Amniotic stem cell (primary cell): ENCODE results near the gene EGFL6.
A peak's percentile ranks its signal among the peaks of the same experiment; 100 is the strongest.
"Not testable (repeated sequence)": the region's sequence is repeated elsewhere in the genome, so short reads cannot be mapped to it uniquely, and the experiment has no call there.

ENCODE experiments used
- DNase-seq: peaks from one replicate; lab custom pipeline; 2025; lab: John Stamatoyannopoulos, UW

EGFL6 gene

DNA sequence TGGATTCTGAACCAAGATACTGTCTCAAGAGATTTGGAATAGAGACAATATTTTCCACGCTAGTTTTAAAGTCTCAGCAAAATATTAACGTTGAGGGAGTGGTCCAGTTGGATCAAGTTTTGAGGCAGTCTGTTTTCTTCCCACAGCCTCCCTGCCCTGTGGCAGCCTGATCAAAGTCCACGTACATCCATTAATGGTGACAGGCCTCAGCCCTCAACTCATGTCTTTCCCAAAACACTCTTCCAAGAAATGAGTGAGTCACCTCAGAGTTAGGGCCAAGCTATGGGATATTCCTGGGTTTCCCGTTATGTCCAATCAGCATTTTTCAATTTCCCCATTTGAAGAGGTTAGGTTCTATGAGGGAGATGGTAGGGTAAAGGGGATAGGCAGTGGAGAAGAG, 28.5 kb downstream of the EGFL6 start:
- no peak for DNase-seq

DNA sequence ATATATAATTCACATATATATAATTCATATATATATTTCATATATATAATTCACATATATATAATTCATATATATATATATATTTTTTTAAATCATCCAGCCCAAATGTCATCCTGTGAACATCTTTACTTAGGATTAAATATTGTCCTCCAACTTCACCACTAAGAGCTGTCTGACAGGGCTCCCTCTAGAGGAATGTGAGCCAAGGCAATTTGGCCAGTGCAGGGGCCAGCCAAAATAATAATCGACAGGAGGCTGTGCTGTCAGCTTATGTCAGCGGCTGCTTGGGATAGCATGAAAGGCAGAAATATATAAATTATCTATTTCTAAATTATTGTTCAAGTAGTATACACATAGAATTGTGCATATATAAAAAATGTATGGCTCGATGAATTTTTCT, 29.5 kb downstream of the EGFL6 start:
- DNase-seq: no peak

DNA sequence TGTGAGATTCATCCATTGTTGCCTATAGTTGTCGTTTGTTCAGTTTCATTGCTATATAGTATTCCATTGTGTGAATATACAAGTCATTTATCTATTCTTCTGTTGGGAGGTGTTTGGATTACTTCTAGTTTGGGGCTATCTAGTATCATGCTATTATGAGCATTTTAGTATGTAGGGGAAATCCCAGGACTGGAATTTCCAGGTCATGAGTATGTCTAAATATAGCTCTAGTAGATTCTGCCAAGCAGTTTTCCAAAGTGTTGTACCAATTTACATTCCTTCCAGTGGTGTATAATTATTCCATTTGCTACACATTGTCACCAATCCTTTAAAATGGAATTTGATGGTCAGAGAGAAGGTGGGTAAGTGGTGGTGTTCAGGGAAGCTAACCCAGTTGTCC, 30.1 kb downstream of the EGFL6 start:
- no peak for DNase-seq

DNA sequence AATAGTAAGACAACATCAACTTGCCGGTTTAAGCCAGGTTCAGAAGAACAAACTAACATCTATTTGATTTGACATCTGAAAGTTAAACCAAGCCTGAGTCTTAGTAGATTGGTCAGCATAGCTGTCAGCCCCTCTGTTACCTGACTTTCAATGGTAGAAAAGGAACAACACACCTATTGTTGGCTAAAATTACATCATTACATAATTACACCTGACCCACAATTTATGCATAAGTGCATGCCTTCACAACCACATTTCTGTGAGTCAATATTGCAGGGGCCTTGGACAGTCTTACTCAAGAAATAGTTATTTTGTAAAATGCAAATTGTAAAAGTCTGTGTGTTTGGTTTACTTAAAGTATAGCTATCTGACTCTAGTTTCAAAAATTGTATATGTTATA, 36.2 kb downstream of the EGFL6 start:
- no peak for DNase-seq

DNA sequence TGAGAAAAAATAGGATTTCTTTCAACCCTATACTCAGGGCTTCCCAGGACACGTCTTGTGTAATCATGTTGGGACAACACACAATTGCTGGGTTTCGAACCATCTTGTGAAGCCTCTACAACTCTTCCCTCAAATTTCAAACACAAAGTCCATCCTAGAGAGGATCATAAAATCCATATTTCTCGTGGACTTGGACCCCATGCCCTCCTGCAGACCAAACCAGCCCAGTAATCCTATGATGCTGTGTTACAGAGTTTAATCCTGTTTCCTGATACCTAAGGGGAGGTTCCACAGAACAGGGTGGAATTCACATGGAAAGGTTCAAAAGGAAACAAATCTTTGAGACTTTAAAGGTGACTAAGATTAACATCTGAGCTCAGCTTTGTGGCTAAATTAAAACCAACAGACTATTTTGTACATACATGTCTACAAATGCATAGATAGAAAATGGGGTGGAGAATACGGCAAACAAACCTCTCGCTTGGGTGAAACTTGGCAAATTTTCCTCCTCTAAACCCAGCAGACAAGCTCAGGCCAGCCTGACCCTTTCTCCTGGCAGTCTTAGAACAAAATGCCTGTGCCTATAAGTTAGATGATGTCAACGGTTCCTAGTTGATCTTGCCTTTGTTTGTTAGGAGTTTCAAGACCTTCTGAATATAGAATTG, 38.1 kb downstream of the EGFL6 start:
- DNase-seq: no peak

DNA sequence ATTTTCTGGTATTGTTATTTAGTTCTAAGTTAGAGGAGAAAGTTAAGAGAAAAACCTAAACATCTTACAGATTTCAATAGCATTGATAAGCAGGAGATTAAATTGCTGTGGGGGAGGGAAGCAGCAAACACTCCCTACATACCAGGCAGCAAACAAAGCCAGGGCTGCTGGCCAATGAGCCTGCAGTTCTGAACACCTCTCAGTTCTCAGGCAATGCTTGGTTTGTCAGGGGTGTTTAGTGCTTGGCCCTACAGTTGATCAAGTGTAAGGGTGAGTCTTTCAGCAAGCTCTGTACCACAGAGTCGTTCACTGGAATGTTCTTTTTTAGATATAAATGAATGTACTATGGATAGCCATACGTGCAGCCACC, 38.6 kb downstream of the EGFL6 start:
- DNase-seq: no peak

DNA sequence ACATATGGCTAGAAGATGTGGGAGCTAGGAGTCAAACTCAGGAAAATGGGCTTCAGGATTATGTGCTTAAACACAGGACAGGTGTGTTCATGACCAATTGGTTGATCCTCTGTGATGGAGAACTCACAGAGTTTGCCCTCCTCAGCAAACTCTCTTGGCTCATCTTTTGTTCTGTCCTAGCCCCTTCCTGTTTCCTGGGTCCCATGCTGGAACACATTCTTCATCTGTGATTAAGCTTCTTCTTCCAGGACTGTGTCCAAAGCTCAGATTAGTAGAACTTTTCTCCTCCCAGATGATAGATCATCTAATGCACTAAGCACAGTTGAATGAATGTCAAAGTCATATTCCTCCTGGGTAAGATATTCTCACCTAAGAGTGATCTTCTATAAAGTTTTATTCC, 44.8 kb downstream of the EGFL6 start:
- no peak for DNase-seq

DNA sequence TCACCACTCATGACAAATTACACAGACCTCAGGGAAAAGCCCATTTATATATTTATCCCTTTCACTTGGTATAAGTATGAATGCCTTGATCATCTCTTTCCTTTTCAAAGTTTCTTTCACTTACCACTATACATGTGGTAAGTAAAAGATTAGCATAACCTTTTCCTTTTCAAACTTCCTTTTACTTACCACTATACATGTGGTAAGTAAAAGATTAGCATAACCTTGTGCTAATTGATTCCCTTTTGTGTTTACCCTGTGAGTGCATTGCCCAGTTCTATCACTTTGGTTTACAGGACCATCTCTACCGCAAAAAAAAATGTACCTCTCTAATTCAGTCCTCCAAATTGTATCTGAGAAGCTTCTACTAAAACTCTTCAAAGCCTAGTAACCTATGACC, 50.8 kb downstream of the EGFL6 start:
- no peak for DNase-seq

DNA sequence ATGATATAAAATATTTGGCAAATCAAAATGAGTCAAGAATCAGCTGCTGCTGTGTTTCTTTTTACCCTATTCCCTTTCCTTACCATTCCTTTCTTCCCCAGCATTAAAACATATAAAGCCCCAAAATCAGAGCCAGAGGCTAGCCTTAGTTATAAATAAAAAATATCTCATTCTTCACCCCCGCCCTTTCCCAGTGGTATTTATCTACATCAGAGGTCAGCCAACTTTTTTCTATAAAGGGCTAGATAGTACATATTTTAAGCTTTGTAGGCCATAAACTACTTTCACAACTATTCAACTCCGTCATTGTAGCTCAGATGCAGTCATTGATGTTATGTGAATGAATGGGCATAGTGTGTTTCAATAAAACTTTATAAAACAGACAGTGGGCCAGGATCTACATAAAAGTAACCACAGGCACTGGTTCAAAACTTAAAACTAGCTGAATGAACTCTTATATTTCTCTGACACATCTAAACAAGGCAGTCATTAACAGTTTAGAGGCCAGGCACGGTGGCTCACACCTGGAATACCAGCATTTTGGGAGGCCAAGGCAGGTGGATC, 53.1 kb downstream of the EGFL6 start:
- no peak for DNase-seq

DNA sequence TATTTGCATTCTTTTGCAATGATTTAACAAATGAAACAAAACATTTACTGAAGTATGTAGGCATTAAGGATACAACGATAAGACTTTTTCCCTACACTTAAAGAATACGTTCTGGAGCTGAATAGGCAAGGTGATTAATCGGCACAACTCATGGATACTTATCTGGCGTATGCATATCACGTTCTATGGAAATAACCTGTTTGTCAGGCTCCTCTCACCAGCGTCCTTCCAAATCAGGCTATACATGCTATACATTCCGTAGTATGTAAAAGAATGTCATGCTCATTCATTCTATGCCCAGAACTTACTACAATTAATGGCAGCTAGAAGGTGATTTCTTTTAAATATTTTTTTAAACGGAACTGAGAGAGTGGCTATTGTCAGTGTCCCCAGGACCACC, 57.9 kb downstream of the EGFL6 start:
- no peak for DNase-seq

DNA sequence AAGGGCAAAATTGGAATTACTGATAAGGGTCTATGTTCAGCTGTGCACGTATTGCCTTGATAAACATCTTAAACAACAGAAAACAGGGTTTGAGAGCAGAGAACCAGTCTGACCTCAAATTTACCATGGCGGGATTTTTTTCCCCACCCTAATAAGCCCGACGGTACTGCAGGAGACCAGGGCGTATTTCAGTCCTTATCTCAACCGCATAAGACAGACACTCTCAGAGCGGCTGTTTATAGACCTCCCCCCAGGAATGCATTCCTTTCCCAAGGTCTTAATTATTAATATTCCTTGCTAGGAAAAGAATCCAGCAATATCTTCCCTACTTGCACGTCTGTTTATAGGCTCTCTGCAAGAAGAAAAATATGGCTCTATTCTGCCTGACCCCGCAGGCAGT, 67.8 kb downstream of the EGFL6 start:
- DNase-seq: not testable (repeated sequence)

DNA sequence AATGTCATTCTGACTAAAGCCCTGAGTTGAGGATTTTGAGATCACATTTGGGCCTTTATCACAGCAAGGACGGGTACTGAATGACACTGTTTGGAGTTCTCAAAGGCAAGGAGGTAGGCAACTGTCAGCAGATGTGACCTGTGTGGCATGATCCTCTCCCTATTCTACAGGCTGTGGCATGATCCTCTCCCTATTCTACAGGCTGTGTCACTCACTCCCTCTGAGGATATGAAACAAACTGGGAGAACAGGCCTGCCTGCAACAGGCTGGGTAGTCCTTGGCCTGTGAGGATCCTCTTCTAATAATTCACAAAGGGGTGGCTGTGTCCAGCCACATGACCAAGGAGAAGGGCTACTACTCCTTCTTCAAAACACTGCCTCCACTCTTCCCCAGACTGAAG, 68.6 kb downstream of the EGFL6 start:
- DNase-seq: no peak

DNA sequence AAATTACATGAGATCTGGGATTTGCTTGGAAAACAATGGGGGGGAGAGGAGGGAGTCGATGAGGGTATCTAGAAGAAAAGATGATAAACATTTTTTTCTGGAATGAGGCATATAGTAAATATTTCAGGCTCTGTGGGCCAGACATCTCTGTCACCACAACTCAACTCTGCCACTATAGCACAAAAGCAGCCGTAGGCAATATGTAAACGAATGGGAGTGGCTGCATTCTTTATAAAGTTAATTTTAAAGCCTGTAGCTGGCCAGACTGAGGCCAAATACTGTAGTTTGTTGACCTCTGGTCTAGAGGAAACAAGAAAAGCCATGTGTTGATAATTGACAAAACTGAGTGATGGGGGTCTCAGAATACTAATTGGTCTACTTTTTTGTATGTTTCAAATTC, 69.4 kb downstream of the EGFL6 start:
- no peak for DNase-seq

DNA sequence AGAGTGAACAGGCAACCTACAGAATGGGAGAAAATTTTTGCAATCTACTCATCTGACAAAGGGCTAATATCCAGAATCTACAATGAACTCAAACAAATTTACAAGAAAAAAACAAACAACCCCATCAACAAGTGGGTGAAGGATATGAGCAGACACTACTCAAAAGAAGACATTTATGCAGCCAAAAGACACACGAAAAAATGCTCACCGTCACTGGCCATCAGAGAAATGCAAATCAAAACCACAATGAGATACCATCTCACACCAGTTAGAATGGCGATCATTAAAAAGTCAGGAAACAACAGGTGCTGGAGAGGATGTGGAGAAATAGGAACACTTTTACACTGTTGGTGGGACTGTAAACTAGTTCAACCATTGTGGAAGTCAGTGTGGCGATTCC, 72.3 kb downstream of the EGFL6 start:
- DNase-seq: not testable (repeated sequence)

DNA sequence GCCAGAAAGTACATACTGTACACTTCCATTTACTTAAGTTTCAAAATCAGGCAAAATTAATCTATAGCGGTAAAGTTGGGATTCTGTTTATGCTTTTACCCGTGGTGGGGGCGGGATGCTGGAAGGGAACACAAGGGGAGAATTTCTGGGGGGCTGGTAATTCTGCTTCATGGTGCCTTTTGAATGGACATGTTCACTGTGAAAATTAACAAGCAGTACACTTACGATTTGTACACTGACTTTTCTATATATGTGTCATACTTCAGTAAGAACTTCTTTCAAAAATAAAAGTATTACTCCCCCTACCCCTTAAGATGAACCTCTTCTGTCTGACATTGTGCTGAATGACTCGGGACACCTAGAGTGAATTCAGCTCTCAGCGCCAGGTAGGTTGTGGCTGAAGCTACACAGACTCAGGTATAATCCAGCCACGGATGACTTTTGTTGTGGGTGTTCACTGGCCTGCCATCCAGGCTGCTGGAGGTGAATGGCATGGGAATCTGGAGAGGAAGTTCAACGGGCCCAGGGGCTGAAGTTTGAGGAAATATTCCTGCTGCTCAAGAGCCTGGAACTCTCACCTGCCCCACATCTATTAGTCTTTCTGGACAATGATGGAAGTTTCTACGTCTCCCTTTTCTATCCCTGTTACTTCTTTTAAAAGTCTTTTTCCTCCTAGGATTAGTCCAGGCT, 76.2 kb downstream of the EGFL6 start:
- no peak for DNase-seq

DNA sequence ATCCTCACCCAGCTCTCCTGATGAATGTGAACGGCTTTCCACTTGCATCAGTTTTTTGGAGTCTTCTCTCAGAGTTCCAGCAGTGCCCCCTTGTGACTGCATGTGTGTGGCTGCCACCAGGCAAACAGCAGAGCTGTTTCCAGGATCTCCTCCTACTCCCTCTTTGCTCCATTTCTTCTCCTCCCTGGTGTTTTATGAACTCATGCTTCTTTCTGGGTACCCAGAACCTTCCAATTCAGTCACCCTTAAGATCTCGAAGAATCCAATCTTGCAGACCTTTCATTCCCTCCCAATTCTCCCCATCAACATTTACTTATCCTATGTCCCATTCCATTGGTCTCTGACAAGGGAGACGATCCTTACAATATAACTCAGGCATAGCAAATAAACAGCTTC, 76.8 kb downstream of the EGFL6 start:
- DNase-seq: peak; percentile 65

DNA sequence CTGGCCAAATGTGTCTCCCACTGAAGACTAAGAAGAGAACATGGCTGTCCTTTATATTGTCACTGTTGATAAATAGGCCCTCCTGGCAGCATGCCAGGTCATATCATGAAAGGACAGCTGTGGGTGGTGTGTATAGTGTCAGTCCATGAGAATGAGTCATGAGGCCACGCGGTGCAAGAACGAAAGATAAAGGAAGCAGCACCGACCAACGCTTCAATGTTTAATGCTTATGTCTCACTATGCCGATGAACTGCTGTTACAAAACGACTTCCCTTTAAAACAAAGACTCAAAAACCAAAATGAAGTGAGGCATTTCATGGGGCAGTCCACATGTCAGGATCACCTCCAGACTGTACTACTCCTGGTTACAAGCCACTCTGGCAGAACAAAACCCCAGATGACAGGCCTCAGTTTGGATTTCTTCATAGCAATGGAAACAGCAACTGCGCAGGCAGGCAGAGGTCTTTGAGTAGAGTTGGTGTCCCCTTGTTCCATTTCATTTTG, 78.4 kb downstream of the EGFL6 start:
- no peak for DNase-seq

DNA sequence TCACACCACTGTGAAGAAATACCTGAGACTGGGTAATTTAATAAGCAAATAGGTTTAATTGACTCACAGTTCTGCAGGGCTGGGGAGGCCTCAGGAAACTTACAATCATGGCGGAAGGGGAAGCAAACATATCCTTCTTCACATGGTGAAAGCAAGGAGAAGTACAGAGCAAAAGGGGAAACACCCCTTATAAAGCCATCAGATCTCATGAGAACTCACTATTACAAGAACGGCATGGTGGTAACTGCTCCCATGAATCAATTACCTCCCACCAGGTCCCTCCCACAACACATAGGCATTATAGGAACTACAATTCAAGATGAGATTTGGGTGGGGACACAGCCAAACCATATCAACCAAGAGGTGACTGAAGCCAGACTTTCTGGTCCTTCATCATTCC, 78.9 kb downstream of the EGFL6 start:
- DNase-seq: not testable (repeated sequence)

DNA sequence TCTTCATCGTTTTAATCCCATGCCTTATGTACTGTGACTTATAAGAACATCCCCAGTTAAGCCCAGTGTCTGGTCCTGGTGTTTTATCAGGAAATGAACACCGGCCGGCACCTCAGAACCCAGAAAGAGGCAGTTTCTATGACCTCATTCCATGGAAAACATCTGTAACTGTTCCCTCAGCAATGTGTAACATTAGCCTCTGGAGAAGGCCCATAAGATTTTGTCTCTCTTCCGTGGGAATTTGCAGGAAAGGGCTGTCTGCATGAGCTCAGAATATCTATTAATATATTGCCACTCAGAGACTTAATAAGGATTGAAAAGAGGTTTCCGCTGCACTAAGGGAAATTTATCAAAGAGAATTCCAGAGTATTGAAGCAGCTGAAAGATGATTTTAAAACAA, 80.4 kb downstream of the EGFL6 start:
- DNase-seq: no peak

DNA sequence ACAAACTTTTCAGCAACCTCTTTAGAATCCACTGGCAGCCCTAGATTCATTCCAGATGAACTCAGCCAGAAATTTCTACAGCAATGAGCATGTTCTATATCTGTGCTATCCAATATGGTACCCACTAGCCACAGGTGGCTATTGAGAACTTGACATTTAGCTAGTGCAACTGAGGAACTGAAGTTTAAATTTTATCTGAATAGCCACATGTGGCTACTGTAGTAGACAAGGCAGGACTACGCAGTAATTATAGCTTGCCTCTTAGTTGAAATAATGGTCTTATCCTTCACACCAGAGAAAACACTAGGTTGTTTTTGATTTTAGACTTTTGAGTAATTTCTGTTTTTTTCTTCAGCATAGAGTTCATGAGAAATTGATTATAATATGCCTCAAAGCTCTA, 80.9 kb downstream of the EGFL6 start:
- DNase-seq: no peak

DNA sequence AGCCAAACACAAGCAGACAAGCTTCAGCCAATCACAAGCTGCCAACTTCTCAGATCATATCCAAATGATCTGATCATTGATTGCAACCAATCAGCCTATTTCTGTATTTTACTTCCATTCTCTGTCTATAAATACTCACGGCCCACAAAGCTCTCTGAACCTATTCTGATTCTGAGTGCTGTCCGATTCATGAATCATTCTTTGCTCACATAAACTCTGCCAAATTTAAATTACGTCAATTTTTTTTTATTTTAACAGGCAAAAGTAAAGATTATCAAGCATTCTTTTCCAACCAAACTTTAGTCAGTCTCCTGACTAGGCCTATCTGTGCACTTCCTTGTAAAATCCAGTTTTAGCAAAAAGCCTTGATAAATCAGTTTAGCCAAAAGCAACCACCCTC, 81.7 kb downstream of the EGFL6 start:
- no peak for DNase-seq

DNA sequence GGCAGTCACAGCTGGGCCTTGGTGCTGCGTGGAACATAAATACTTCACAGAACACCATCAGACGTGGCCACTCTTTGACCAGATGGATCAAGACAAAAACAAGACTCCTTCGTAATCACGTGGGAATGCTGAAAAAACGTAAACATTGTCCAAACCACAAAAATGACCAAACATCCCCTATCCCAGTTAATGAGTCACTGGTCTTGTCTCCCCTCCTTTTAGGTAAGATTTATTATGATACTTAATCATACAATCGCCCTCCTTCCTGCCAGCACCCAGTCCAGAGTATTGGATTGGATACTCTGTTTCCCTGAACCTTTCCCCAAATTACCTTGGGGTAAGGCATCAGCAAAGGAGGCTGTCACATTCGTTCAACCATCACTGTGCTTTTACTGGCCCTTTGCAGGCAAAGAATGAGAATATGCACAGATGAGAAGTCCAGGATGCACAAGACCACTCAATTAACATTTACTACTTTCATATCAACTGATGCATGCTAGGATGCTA, 82.9 kb downstream of the EGFL6 start:
- DNase-seq: peak; percentile 27
